ENCODE results near the gene RALBP1.

DNA sequence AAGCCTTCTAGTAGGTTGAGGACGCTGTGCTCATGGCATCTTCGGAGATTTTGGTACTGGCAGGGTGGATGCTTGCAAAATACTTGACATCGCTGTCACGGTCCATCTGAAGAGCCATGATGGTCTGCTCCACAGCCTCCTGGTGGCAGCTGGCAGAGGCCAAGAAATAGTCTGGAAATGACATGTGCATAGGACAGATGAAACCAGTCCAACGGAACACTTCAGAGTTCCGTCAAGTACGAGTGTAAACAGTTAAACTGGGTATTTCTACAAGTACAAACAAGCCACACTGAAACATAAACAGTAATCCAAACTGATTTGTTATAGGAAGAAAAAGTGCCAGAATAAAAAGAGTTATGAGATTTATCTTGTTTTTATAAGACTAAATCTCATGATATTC, 72.5 kb downstream of the RALBP1 start:
- TF ChIP-seq CEBPB (IDR thresholded peaks at IDR 0.05) (no peak), FOXM1 (IDR thresholded peaks at IDR 0.05; ENCODE audit: borderline replicate concordance, low read depth) (no peak), YY1 (IDR thresholded peaks at IDR 0.05; ENCODE audit: low read depth) (no peak)
